K562 (cell line): ENCODE data around the gene FSTL4.

ENCODE experiments used
- BRF1 ChIP-seq: IDR thresholded peaks from 3 replicates; pipeline ENCODE4 v1.6.1; 2011; ENCODE audit warnings: borderline replicate concordance, mild to moderate bottlenecking; ENCODE audit not compliant: insufficient read length; ENCODE audit errors: extremely low read depth
- CBFA2T3 ChIP-seq: fragments of 450-650 bp; IDR thresholded peaks from 2 replicates; pipeline ENCODE4 v1.6.1; 2017
- CTCF ChIP-seq, 3 experiments: IDR thresholded peaks in 2 of 3; conservative IDR thresholded peaks in 1 of 3; 2 replicates each; pipeline ENCODE4 v1.5.1; 2011 to 2012; ENCODE audit warnings: low read length in 3 of 3, mild to moderate bottlenecking in 3 of 3, control low read depth in 2 of 3, improper control_type of control experiment in 1 of 3, inconsistent platforms in 1 of 3, low read depth in 1 of 3, mixed read lengths in 1 of 3, moderate library complexity in 1 of 3; ENCODE audit not compliant: insufficient read depth in 2 of 3
- EZH2 ChIP-seq: IDR thresholded peaks from 2 replicates; pipeline ENCODE4 v1.6.1; 2012; ENCODE audit warnings: low read depth, mild to moderate bottlenecking, inconsistent platforms, low read length, borderline replicate concordance
- IRF1 ChIP-seq: sonication (generic); formaldehyde crosslinking; IDR thresholded peaks from 2 replicates; pipeline ENCODE4 v1.8.0; 2022; ENCODE audit warnings: missing genetic modification reagents, mild to moderate bottlenecking, borderline replicate concordance
- NFYB ChIP-seq: IDR thresholded peaks from 2 replicates; pipeline ENCODE4 v1.6.1; 2011; ENCODE audit warnings: mild to moderate bottlenecking, moderate library complexity; ENCODE audit not compliant: insufficient read length; ENCODE audit errors: extremely low read depth
- NRF1 ChIP-seq, 2 experiments: fragments of 450-650 bp; IDR thresholded peaks in 1 of 2; conservative IDR thresholded peaks in 1 of 2; 2 replicates each; pipeline ENCODE4 v1.6.1; 2014; ENCODE audit warnings: mild to moderate bottlenecking in 2 of 2
- PML ChIP-seq: IDR thresholded peaks from 2 replicates; pipeline ENCODE4 v1.6.1; 2012; ENCODE audit warnings: low read length, inconsistent platforms
- POLR2G ChIP-seq: fragments of 200-400 bp; formaldehyde crosslinking; IDR thresholded peaks from 2 replicates; pipeline ENCODE4 v1.6.1; 2017; ENCODE audit warnings: low read depth, mild to moderate bottlenecking, antibody characterized with exemption, low read length, moderate library complexity
- RAD21 ChIP-seq, 2 experiments: fragments of 250-450 bp in 1 of 2; fragments of 450-650 bp in 1 of 2; sonication (Bioruptor Pico) in 1 of 2; formaldehyde crosslinking in 1 of 2; IDR thresholded peaks in 1 of 2; conservative IDR thresholded peaks in 1 of 2; 2 replicates each; pipeline versions ENCODE4 v1.4.0 to v1.8.0; 2020 to 2022; ENCODE audit warnings: mild to moderate bottlenecking in 2 of 2, moderate library complexity in 1 of 2
- SIN3A ChIP-seq, 2 experiments: fragments of 150-350 bp in 1 of 2; IDR thresholded peaks; 2 replicates each; pipeline ENCODE4 v1.6.1; 2011 to 2016; ENCODE audit warnings: borderline replicate concordance in 2 of 2, low read depth in 2 of 2, low read length in 2 of 2, mild to moderate bottlenecking in 2 of 2, moderate library complexity in 2 of 2; ENCODE audit not compliant: control insufficient read depth in 1 of 2

GRCh38 chr5:133195250-133195649, 417.1 kb downstream of the FSTL4 start:
- TF ChIP-seq PML = no peak
- TF ChIP-seq RAD21 (CRISPR knock-in tag; conservative IDR thresholded peaks at IDR 0.05 in 1 of 2, IDR thresholded peaks at IDR 0.05 in 1 of 2) = no peak
- no peak for TF ChIP-seq SIN3A (IDR thresholded peaks at IDR 0.05; ENCODE audit: borderline replicate concordance in 2 of 2, control insufficient read depth in 1 of 2, low read depth in 2 of 2, low read length in 2 of 2)
- no peak for TF ChIP-seq POLR2G
- no peak for TF ChIP-seq CTCF (IDR thresholded peaks at IDR 0.05 in 2 of 3, conservative IDR thresholded peaks at IDR 0.05 in 1 of 3; ENCODE audit: insufficient read depth in 2 of 3, low read depth in 1 of 3, low read length in 3 of 3)
- TF ChIP-seq BRF1 = no peak
- TF ChIP-seq IRF1 (CRISPR knock-in tag) = no peak
- TF ChIP-seq EZH2 = no peak
- TF ChIP-seq NFYB = no peak
- no peak for TF ChIP-seq NRF1 (conservative IDR thresholded peaks at IDR 0.05 in 1 of 2, IDR thresholded peaks at IDR 0.05 in 1 of 2)
- no peak for TF ChIP-seq CBFA2T3
